ENCODE measurements around the gene ZBTB38. TPM values are rescaled to one million over a fixed set of nuclear protein-coding genes. Genes with fewer than 3 reads are reported as not detected.

Gene ZBTB38
- total and polyA plus RNA-seq, 2 donors, result 42.4 to 124 TPM

- no peaks in the 10 kb centered on the region for H3K4me1 ChIP-seq (ENCODE audit: insufficient read depth)
- H3K36me3 ChIP-seq (ENCODE audit: insufficient read depth), result no peaks in the 10 kb centered on the region
- 45% methylated on average over 5 of the region's 5 CpGs for WGBS
- no peak for DNase-seq (ENCODE audit: extremely low spot score)
- H3K4me3 ChIP-seq (ENCODE audit: low read depth, low read length), result no peak overlapping the region
- peak overlapping the region; percentile 68 for H3K27ac ChIP-seq (ENCODE audit: low read depth)
These were observed 1.8 kb upstream of the ZBTB38 start for GRCh38 chr3:141366285-141367037.

DNA sequence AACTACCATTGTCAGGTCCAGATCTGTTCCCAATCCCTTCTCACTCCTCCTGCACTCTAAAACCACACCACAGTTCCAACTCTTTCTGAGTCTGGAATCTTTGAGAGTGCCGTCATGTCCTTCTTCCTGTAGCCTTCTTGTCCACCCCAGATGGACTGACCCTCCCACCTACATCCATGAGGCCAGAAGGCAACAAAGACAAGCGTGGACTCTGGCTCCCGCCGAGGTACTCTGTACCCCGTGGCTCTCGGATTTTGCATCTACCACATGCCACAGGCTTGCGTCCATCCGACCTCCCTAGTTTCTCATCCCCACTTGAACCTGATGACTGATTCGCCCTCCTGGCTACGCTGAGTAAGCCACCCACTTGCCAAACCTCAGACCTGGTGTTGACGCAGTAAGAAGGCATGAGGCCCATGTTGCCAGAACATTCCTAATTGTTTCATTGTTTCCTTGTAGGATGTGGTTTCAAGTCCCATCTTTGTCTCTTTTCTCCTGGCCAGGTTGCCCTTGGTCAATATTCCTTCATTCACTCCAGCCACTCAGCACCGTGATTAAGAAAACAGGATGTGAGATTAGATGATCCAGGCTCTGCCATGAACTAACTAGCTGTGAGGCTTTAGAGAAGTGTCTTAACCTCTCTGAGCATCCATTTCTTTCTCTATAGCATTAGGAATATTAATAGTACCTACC, 1.1 kb upstream of the ZBTB38 start:
- H3K27ac ChIP-seq (ENCODE audit: low read depth), result peak overlapping the region; percentile 68
- H3K4me3 ChIP-seq (ENCODE audit: low read depth, low read length), result no peak overlapping the region
- H3K36me3 ChIP-seq (ENCODE audit: insufficient read depth), result peaks cover 2% of the 10 kb centered on the region
- 90% methylated on average over 12 of the region's 12 CpGs for WGBS
- DNase-seq (ENCODE audit: extremely low spot score), result no peak
- H3K4me1 ChIP-seq (ENCODE audit: insufficient read depth), result no peaks in the 10 kb centered on the region

DNA sequence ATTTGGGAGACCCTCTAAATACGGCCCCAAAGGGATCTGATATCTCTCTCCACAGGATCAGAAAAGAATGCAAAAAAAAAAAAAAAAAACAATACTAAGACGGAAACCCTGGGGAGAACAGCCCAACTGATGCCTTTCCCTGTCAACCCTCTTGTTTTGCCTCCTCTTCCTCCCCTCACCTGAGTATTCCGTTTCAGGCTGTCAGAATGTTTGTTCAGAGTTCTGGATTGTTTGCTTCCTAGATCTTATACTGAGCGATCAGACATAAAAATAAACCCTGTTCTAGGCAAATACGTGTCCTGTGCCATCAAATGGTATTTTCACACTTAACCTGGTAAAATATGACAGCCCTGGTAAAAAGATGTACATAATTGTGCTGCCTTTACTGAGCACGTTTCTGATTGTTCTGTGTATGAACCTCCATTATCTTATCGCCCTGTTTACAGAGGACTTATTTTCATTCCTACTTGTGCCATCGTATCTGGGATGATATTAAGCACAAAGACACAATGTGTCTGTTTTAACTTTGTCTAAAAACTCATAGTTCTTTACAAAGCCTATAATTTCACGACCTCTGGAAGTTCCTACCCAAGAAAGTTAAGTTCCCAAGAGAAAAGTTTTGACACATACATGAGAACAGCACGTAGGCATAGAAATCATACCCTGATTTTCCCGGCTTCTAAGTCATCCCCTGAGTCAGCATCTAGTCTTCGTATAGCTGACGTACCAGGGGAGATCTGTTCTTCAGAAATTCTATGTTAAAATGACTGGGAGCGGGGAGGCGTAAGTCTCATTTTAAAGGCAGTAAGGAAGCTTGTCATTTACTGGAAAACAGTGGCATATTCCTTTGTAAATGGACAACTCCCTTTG, 856 bp downstream of the ZBTB38 start:
- H3K27ac ChIP-seq (ENCODE audit: low read depth), result peak overlapping the region; percentile 70
- H3K4me1 ChIP-seq (ENCODE audit: insufficient read depth), result no peaks in the 10 kb centered on the region
- H3K4me3 ChIP-seq (ENCODE audit: low read depth, low read length), result peak overlapping the region; percentile 2
- H3K36me3 ChIP-seq (ENCODE audit: insufficient read depth), result peaks cover 2% of the 10 kb centered on the region
- WGBS, result 42% methylated on average over 15 of the region's 15 CpGs
- DNase-seq (ENCODE audit: extremely low spot score), result no peak

DNA sequence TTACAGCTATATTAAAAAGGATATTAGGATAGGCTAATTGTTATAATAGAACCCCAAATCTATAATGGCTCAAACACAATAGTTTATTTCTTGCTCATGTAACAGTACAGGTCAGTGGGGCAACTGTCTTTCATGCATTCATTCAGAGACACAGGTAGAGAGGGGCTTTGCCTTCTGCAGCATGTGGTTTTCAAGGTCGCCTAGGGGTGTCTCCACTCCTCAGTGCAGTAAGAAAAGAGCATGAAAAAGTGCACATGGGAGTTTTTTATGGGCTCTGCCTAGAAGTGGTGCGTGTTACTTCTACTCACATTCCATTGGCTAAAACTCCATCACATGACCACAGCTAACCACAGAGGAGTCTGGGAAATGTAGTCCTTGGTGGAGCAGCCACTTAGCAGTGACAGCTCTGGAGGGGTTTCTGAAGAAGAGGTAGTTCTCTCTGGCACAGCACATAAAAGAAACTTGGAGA, 1.8 kb downstream of the ZBTB38 start:
- 8% methylated on average over 2 of the region's 2 CpGs for WGBS
- peaks cover 2% of the 10 kb centered on the region for H3K36me3 ChIP-seq (ENCODE audit: insufficient read depth)
- H3K27ac ChIP-seq (ENCODE audit: low read depth), result no peak overlapping the region
- H3K4me1 ChIP-seq (ENCODE audit: insufficient read depth), result no peaks in the 10 kb centered on the region
- no peak overlapping the region for H3K4me3 ChIP-seq (ENCODE audit: low read depth, low read length)
- no peak for DNase-seq (ENCODE audit: extremely low spot score)

DNA sequence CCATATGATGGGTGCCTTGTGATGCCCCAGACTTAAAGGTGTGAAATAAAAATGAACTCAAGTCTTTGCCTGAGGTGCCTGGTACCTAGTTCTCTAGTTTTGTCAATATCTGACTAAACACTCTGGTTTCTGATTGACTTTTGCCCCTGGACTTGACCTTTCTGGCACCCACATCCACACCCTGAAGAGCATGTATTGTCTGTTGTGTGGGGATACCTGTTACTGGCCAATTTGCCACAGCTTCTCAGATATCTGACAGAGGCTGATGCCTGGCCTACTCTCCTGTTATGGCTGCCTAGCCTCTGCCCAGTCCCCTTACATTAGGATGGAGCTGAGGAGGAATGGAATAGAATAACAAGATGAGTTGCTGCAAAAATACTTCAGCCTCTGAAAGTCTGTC, 3.6 kb downstream of the ZBTB38 start:
- Histone ChIP-seq H3K4me3 (ENCODE audit: low read depth, low read length) (no peak overlapping the region), H3K4me1 (ENCODE audit: insufficient read depth) (no peaks in the 10 kb centered on the region)

GRCh38 chr3:141372656-141373055, 4.4 kb downstream of the ZBTB38 start:
- no peaks in the 10 kb centered on the region for H3K4me1 ChIP-seq (ENCODE audit: insufficient read depth)

More for the DNA sequence above, 3.6 kb downstream of the ZBTB38 start:
- no peak for DNase-seq (ENCODE audit: extremely low spot score)
- Histone ChIP-seq H3K27ac (ENCODE audit: low read depth) (no peak overlapping the region), H3K36me3 (ENCODE audit: insufficient read depth) (peaks cover 2% of the 10 kb centered on the region)

GRCh38 chr3:141373232-141373631, 4.9 kb downstream of the ZBTB38 start:
- no peak overlapping the region for H3K27ac ChIP-seq (ENCODE audit: low read depth)
- no peak for DNase-seq (ENCODE audit: extremely low spot score)
- H3K4me1 ChIP-seq (ENCODE audit: insufficient read depth), result no peaks in the 10 kb centered on the region
- no peak overlapping the region for H3K4me3 ChIP-seq (ENCODE audit: low read depth, low read length)
- H3K36me3 ChIP-seq (ENCODE audit: insufficient read depth), result peaks cover 2% of the 10 kb centered on the region

More at GRCh38 chr3:141372656-141373055, 4.4 kb downstream of the ZBTB38 start:
- no peak overlapping the region for H3K4me3 ChIP-seq (ENCODE audit: low read depth, low read length)
- no peak for DNase-seq (ENCODE audit: extremely low spot score)
- no peak overlapping the region for H3K27ac ChIP-seq (ENCODE audit: low read depth)
- peaks cover 2% of the 10 kb centered on the region for H3K36me3 ChIP-seq (ENCODE audit: insufficient read depth)

GRCh38 chr3:141373768-141374526, 5.6 kb downstream of the ZBTB38 start:
- Histone ChIP-seq H3K4me3 (ENCODE audit: low read depth, low read length) (no peak overlapping the region), H3K4me1 (ENCODE audit: insufficient read depth) (no peaks in the 10 kb centered on the region), H3K36me3 (ENCODE audit: insufficient read depth) (peaks cover 2% of the 10 kb centered on the region), H3K27ac (ENCODE audit: low read depth) (no peak overlapping the region)
- WGBS, result 92% methylated on average over 7 of the region's 7 CpGs
- DNase-seq (ENCODE audit: extremely low spot score), result no peak

DNA sequence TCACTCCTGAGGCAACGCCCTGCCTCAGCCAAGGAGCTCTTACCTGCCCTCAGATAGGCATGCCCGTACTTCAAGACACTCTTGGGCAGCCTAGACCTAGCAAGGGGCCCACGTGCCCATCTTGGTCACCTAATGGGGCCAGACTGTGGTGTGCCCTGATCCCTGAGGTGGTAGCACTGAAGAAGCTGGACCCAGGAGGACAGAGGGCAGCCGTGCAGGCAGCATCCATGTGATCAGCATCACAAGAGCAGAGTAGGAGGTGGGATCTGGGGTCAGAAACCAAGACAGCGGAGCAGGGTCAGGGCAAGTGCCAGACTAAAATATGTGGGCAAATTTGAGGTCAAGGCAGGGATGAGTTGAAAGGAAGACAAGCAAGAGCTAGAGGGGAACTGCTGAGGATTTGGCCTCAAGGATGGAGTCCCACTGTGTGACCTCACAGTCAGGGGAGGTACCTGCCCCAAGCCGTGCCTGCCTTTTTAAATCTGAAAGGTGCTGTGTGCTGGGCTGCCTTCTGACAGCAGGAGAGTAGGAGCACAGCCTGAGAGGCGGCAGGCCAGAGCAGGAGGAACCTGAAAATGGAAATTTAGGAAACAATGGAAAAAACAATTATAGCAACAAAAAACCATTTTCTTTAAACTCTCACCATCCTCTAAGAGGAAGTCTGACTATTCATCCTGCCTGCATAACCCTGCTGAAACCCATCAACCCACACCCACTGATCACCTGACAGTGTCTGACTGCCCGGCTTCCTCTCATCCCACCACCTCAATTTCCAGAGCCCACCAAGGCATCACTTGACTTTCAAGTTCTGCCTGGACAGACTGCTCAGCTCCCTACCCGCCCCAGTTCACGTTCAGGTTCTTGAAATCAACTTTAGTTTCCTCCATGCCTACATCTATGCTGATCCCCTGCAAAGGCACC, 7.3 kb downstream of the ZBTB38 start:
- no peaks in the 10 kb centered on the region for H3K4me1 ChIP-seq (ENCODE audit: insufficient read depth)
- no peak overlapping the region for H3K4me3 ChIP-seq (ENCODE audit: low read depth, low read length)
- no peak overlapping the region for H3K27ac ChIP-seq (ENCODE audit: low read depth)
- peaks cover 2% of the 10 kb centered on the region for H3K36me3 ChIP-seq (ENCODE audit: insufficient read depth)
- no peak for DNase-seq (ENCODE audit: extremely low spot score)
- WGBS, result 83% methylated on average over 10 of the region's 10 CpGs

DNA sequence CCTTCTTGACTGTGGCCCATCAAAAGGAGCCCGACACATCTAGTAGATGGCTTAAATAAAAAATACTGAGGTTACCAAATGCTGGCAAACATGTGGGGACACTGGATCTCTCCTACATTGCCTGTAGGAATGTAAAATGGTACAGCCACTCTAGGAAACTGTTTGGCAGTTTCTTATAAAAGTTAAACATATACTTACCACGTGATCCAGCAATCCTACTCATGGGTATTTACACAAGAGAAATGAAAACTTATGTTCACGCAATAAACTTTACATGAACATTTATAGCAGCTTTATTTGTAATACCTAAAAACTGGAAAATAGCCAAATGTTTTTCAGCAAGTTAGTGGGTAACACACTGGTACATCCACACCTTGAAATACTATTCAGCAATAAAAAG, 9.1 kb downstream of the ZBTB38 start:
- no peaks in the 10 kb centered on the region for H3K36me3 ChIP-seq (ENCODE audit: insufficient read depth)
- H3K4me1 ChIP-seq (ENCODE audit: insufficient read depth), result no peaks in the 10 kb centered on the region
- 84% methylated on average over 3 of the region's 3 CpGs for WGBS
- no peak for DNase-seq (ENCODE audit: extremely low spot score)
- H3K4me3 ChIP-seq (ENCODE audit: low read depth, low read length), result no peak overlapping the region
- no peak overlapping the region for H3K27ac ChIP-seq (ENCODE audit: low read depth)

GRCh38 chr3:141378556-141378955, 10.3 kb downstream of the ZBTB38 start:
- H3K4me1 ChIP-seq (ENCODE audit: insufficient read depth), result no peaks in the 10 kb centered on the region
- 96% methylated on average over 4 of the region's 4 CpGs for WGBS
- no peak overlapping the region for H3K27ac ChIP-seq (ENCODE audit: low read depth)
- DNase-seq (ENCODE audit: extremely low spot score), result no peak
- peaks cover 2% of the 10 kb centered on the region for H3K36me3 ChIP-seq (ENCODE audit: insufficient read depth)
- H3K4me3 ChIP-seq (ENCODE audit: low read depth, low read length), result no peak overlapping the region

DNA sequence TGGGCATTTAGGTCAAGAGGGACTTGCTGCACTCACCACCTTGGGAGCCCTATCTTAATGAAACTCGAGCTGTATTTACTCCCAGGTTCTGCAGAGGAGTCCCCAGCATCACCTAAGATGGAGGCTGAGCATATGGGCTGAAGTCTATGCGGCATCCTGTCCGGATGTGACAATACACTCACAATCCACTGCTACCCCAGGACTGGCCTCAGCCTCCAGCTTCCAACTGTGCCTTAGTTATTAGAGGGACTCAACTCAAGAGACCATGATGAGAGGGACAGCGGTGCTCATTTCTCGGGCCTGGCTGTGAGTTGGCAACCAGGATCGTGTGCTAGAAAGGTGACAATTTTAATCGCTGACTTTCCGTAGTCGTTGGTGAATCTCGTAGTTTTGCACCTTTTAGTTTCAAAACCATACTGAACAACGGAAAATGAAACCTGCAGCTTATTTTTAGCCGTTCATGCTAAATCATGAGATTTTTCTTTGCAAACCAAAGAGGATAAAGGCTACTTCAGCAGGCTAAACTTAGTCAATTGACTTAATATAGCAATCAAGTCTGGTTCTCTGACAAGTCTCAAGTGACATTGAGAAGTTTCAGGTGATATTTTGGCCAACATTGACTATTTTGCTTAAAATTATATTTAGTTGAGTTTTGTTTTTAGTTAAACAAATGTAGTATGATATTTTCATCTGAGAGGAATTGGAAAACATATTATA, 11.1 kb downstream of the ZBTB38 start:
- peaks cover 2% of the 10 kb centered on the region for H3K36me3 ChIP-seq (ENCODE audit: insufficient read depth)
- DNase-seq (ENCODE audit: extremely low spot score), result no peak
- no peak overlapping the region for H3K4me3 ChIP-seq (ENCODE audit: low read depth, low read length)
- WGBS, result 92% methylated on average over 12 of the region's 12 CpGs
- no peak overlapping the region for H3K27ac ChIP-seq (ENCODE audit: low read depth)
- H3K4me1 ChIP-seq (ENCODE audit: insufficient read depth), result no peaks in the 10 kb centered on the region

Data from urinary bladder (tissue), 4 donors.